HG03457 (cell line): ENCODE measurements around the gene AHRR.
"Not testable (repeated sequence)": the region's sequence is repeated elsewhere in the genome, so short reads cannot be mapped to it uniquely, and the experiment has no call there.

Experiments
- ATAC-seq: cut with Tn5 transposase; IDR thresholded peaks from one replicate; pipeline ENCODE4 v1.9.1; 2021; ENCODE audit warnings: moderate number of reproducible peaks; ENCODE audit not compliant: unreplicated experiment

AHRR gene

GRCh38 chr5:375921-376798 lies 54.6 kb downstream of the AHRR start:
- ATAC-seq: no peak

DNA sequence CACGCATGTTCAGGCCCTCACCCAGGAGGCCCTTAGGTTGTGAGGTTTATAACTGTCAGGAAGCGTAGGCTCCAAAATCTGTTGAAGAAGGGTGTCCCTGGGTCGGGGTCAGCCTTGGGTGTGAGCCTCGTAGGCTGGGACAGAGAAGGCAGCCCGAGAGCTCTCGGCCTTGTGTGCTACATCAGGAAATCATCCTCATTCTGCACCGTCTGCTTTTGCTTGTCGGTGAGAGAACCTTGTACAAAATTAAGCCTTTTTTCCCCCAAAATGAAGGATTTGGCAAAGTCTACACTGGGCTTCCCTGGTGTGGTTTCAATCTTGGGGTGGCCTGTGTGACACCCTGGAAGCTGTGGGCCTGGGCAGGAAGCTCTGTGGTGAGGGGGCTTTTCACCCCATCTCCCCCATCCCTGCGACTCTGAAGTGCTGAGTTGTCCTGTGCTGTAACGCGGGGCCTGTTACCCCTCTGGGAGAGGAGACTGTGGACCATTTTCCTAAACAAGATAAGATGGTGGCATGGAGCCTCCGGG lies 55.3 kb downstream of the AHRR start:
- ATAC-seq: no peak

- ATAC-seq: no peak
These were observed 55.9 kb downstream of the AHRR start for GRCh38 chr5:377326-377981.

GRCh38 chr5:378301-378891 lies 56.9 kb downstream of the AHRR start:
- ATAC-seq: no peak

GRCh38 chr5:378976-379742 lies 57.6 kb downstream of the AHRR start:
- ATAC-seq: no peak

DNA sequence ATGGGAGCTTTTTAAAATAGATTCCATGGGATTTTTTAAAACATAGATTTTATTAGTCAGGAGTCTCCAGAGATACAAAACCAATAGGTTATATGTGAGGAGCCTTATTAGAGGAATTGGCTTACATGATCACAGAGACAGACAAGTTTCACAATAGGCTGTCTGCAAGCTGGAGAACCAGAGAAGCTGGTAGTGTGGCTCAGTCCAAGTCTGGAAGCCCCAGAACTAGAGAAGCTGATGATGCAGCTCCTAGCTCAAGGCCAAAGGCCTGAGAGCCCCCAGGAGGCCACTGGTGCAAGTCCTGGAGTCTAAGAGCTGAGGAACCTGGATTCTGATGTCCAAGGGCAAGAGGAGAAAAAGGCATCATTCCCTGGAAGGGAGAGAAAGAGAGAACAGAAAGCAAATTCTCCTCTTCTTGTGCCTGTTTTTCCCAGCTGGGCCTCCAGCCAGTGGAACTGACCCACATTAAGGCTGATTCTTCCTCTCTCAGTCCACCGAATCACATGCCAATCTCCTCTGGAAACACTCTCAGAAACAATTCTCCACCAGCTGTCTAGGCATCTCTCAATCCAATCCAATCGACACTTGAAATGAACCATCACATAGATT lies 59.3 kb downstream of the AHRR start:
- ATAC-seq: no peak

DNA sequence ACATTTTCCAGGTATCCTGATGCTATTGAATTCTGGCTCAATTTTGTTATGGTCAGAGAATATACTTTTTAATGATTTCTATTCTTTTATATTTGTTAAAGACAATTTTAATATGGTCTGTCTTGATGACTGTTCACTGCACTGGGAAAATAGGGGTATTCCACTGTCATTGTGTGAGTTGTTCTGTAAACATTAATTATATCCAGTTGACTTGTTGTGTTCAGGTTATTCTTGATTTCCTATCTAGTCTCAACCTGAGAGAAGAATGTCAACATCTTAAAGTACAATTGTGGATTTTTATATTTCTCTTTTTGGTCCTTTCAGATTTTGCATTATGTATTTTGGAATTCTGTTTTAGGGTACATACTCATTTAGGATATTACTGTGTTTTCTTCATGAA lies 61.6 kb downstream of the AHRR start:
- ATAC-seq: no peak

GRCh38 chr5:383621-384020 lies 62.1 kb downstream of the AHRR start:
- ATAC-seq: no peak

DNA sequence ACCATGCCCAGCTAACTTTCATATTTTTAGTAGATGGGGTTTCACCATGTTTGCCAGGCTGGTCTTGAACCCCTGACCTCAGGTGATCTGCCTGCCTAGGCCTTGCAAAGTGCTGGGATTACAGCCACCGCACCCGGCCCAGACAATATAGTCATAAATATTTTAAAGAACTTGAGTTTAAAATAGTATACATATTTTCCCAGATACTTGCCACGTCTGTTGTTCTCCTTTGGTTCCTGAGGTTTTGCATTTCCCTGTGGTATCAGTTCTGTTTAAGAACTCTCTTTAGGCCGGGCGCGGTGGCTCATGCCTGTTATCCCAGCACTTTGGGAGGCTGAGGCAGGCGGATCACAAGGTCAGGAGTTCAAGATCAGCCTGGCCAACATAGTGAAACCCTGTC lies 63.1 kb downstream of the AHRR start:
- ATAC-seq: not testable (repeated sequence)

GRCh38 chr5:385321-385720 lies 63.8 kb downstream of the AHRR start:
- no peak for ATAC-seq

DNA sequence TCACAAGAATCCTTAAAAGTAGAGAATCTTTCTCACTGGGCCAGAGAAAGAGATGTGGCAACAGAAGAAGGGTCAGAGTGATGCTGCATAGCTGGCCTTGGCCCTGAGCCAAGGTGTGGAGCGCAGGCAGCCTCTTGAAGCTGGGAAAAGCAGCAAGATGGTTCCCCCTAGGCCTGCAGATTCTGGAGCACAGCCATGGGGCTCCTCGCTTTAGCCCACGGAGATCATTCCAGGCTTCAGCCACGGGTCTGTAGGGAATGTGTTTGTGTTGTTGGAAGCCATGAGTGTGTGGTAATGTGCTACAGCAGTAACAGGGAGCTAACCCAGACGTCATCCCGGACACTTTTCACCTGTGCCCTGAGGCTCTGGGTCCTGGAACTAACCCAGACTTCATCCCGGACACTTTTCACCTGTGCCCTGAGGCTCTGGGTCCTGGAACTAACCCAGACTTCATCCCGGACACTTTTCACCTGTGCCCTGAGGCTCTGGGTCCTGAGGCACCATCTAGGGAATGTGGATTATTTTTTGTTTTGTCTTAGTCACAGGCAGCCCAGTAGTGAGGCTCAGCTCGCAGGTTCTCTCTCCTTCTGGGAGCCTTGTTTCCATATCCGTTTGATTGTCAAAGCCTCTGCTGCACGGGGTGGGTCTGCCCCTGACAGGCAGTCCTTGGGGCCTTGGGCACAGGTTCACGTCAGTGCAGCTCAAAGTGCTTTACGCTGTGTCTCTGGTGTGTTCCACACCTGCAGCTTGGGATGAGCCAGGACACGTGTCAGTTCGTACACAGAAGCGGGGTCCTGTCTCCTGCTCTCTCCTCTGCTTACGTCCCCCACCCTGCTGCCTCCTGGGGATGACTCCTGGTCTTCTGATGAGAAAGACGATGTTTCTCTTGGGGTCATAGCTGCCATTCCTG lies 65.2 kb downstream of the AHRR start:
- no peak for ATAC-seq

DNA sequence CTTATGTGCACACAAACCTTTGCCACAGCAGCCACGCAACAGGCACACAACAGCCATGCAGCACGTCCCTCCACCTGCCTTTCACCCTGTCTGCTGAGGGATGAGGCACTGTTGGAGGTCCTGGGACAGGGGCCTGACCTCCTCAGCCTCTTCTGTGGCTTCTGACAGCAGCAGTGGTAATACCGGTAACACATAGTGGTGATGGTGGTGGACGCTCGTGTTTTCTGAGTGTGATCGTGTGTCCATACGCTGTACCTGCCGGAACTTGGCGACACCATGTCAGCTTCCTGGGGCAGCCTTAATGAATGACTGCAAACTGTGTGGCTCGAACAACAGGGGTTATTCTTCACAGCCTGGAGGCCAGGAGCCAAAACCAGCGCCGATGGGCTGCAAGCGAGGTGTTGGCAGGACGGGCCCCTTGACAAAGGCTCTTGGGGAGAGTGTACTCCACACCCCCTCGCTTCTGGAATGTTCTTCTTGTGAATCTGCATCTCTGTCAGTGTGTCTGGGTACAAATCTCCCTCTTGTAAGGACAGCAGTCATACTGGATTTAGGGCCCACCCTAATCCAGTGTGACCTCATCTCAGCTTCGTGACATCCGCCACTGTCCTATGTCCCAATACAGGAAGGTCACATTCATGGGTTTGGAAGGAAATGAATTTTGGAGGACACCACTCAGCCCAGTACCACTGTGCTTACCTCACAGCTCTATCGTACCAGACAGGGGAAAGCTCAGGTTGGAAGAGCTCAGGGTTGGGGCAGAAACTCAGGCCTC lies 66.2 kb downstream of the AHRR start:
- no peak for ATAC-seq

- ATAC-seq: no peak
These were observed 67.0 kb downstream of the AHRR start for GRCh38 chr5:388266-389196.

DNA sequence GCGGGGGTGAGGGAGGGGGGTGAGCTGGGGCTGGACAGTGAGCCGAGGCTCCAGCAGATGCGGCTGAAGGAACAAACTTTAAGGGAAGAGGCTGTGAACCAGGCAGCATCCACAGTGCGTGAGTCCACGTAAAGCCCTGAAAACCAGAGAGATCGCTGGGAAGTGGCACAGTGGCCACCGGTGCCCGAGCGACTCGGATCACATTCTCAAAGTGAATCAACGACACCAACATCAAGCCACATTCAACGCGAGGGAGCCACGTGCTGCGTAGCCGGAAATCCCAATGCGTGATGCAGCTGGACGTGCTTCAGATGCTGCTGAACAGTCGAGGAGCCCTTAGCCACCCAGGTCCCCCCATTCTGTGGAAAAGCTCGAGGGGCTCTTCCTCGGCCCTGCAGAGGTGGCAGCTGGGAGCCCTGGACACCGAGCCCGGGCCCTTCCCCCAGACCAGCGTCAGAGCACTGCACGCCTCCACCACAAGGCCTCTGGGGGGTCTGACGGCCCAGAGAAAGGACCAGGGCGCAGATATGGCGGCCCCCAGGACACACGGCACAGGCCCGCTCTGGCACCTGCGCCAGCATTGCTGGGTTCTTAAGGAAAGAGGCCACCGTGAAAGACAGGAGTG lies 67.8 kb downstream of the AHRR start:
- ATAC-seq: no peak

DNA sequence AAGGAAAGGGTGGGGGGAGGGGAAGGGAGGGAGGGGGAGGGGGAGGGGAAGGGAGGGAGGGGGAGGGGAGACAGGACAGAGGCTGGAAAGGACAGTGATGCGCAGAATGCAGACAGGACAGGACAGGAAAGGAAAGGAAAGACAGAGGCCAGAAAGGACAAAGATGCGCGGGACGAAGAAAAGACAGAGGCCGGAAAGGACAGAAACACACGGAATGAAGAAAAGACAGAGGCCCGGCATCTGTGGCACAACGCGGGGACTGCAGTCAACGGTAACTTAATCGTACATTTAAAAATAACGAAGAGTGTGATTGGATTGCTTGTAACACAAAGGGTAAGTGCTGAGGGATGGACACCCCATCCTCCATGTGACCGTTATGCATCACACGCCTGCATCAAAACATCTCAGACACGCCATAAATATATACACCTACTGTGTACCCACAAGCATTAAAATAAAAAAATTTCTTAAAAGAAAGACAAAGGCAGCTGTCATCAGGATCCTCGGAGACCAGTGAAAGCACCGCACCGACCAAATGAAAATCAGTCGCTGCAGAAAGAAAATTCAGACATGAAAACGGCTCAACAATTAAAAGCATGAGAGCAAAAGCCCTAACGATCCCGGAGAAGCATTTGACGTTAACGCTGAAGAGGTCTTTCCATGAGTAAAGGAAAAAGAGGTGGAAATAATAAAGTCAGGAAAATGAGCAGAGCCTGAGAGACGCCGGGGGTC lies 68.5 kb downstream of the AHRR start:
- ATAC-seq: no peak

GRCh38 chr5:390623-391491 lies 69.3 kb downstream of the AHRR start:
- ATAC-seq: no peak
